Activated CD4-positive, alpha-beta memory T cell treated with anti-CD3 and anti-CD28 coated beads for 36 hours (primary cell): ENCODE measurements around the gene LY6G5B. TPM values are rescaled to one million over a fixed set of nuclear protein-coding genes. Genes with fewer than 3 reads are reported as not detected.
A peak's percentile ranks its signal among the peaks of the same experiment; 100 is the strongest.

Experiments
- CTCF ChIA-PET: fragments of 350-600 bp; sonication (Branson Sonifier 250); formaldehyde crosslinking; loops from one replicate; lab custom pipeline; 2021; ENCODE audit warnings: antibody characterized with exemption, inconsistent platforms; lab: Charles Lee
- POLR2A ChIA-PET: fragments of 350-600 bp; sonication (Branson Sonifier 250); formaldehyde crosslinking; loops from one replicate; lab custom pipeline; 2021; ENCODE audit warnings: antibody characterized with exemption; lab: Charles Lee
- DNase-seq: peaks from one replicate; pipeline ENCODE4 v3.0.0-alpha.2; 2020
- H3K27ac Mint-ChIP-seq: one replicate; pipeline ENCODE4 v1.8.0; 2021; ENCODE audit warnings: mixed read lengths
- H3K27me3 Mint-ChIP-seq: one replicate; pipeline ENCODE4 v1.8.0; 2021; ENCODE audit warnings: mixed read lengths
- H3K36me3 Mint-ChIP-seq: one replicate; pipeline ENCODE4 v1.8.0; 2021; ENCODE audit warnings: mixed read lengths
- H3K4me1 Mint-ChIP-seq: one replicate; pipeline ENCODE4 v1.8.0; 2021; ENCODE audit warnings: low read depth, mixed read lengths
- H3K4me3 Mint-ChIP-seq: one replicate; pipeline ENCODE4 v1.8.0; 2021; ENCODE audit warnings: mild to moderate bottlenecking, mixed read lengths
- H3K9me3 Mint-ChIP-seq: one replicate; pipeline ENCODE4 v1.8.0; 2021; ENCODE audit warnings: mixed read lengths
- intact Hi-C: fragments of 100-400 bp; cut with micrococcal nuclease; formaldehyde crosslinking; loops from one replicate; pipeline ENCODE4 v1.15.1; 2023
- total RNA-seq, 2 experiments: library from RNA; stranded (reverse); gene quantifications; one replicate each; pipeline ENCODE4 v1.2.3, GENCODE V29; 2021

Gene LY6G5B
- total RNA-seq, 2 experiments from 2014 or later, result 9.2 to 11.6 TPM

- peaks cover 9% of the 10 kb centered on the region for H3K4me1 Mint-ChIP-seq
- POLR2A ChIA-PET, result interaction anchor here (0.8 kb wide), 1 partner anchor 54 kb away, joined by 3 read pairs; the partner anchor contains the start of gene MSH5
- no peak for DNase-seq
- H3K4me3 Mint-ChIP-seq, result no peak overlapping the region
- CTCF ChIA-PET, result no interaction called here
- H3K9me3 Mint-ChIP-seq, result no peaks in the 10 kb centered on the region
- H3K36me3 Mint-ChIP-seq, result peaks cover 10% of the 10 kb centered on the region
- no peaks in the 10 kb centered on the region for H3K27me3 Mint-ChIP-seq
- intact Hi-C loops, result no loop called here
- peak overlapping the region; percentile 36 for H3K27ac Mint-ChIP-seq
Observed at GRCh38 chr6:31686483-31686882, 16.7 kb downstream of the LY6G5B start.

DNA sequence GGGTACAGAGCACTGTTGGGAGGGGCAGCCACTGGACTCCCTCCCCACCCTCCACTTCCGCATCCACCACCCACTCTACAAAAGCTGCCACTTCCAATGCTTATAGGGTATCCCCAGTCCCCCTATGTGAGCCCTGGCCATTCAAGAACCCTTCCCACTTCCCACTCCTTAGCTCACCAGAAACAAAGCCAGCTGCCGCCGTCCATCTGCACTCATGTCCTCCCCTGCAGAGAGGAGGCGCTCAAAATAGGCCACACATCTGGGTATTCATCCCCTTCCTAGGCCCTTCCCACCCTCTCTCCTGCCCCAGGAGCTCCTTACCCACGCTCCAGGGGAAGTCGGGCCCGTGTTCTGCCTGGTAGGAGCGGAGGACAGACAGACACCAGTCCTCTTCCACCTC lies 17.5 kb downstream of the LY6G5B start:
- peaks cover 5% of the 10 kb centered on the region for H3K4me1 Mint-ChIP-seq
- no peak overlapping the region for H3K4me3 Mint-ChIP-seq
- H3K27ac Mint-ChIP-seq, result no peak overlapping the region
- CTCF ChIA-PET, result no interaction called here
- no peak for DNase-seq
- no peaks in the 10 kb centered on the region for H3K27me3 Mint-ChIP-seq
- POLR2A ChIA-PET, result no interaction called here
- H3K9me3 Mint-ChIP-seq, result no peaks in the 10 kb centered on the region
- intact Hi-C loops, result no loop called here
- H3K36me3 Mint-ChIP-seq, result peaks cover 10% of the 10 kb centered on the region

DNA sequence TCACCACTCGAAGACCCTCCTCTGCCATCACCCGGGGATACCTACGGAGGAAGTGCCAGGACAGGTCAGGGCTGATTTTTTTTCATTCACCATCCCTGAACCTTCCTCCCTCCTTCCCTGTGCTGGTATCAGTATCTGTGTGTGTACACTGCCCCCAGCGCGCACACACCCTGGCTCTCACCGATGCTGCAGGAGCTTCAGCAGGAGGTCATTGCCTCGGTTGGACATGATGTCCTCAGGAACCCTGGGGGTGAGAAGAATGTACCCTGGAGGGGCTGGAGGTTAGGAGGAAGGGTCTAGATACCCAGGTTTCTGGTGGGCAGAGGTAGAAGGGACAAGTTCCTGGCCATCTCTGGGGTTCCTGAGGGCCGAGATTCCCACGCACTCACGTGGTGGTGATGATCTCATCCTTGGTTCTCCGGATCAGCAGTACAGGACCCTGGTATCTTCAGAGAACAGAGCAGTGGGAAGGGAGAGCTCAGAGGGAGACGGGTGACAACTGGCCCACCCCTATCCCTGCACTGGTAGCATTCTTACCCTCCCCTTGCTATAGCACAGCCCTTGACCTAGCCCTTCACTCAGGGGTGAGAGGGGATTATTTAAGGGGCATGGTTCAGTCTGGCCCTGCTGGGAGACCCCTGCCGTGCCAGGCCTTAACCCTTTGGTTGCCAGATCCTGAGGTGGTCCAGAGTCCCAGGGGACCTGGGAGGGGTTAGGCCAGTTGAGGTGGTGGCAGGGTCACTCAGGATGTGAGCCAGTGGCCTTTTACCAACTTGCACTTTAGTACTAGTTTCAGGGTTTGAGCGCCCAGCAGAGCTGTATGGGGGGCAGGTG lies 18.3 kb downstream of the LY6G5B start:
- no peaks in the 10 kb centered on the region for H3K27me3 Mint-ChIP-seq
- no peaks in the 10 kb centered on the region for H3K9me3 Mint-ChIP-seq
- POLR2A ChIA-PET, result no interaction called here
- peaks cover 5% of the 10 kb centered on the region for H3K4me1 Mint-ChIP-seq
- H3K27ac Mint-ChIP-seq, result no peak overlapping the region
- intact Hi-C loops, result no loop called here
- peaks cover 14% of the 10 kb centered on the region for H3K36me3 Mint-ChIP-seq
- DNase-seq, result no peak
- CTCF ChIA-PET, result no interaction called here
- no peak overlapping the region for H3K4me3 Mint-ChIP-seq

- Mint-ChIP-seq H3K36me3 (peaks cover 20% of the 10 kb centered on the region), H3K27ac (peak overlapping the region; percentile 47), H3K4me3 (no peak overlapping the region), H3K4me1 (peaks cover 5% of the 10 kb centered on the region), H3K9me3 (no peaks in the 10 kb centered on the region), H3K27me3 (no peaks in the 10 kb centered on the region)
- ChIA-PET CTCF (interaction anchor here (0.5 to 1.6 kb wide), 9 partner anchors 8 to 143 kb away, joined by 3 to 5 read pairs (median 3); partner anchors contain the start of genes ATP6V1G2, GPANK1, LY6G5C and LY6G6D), POLR2A (no interaction called here)
- DNase-seq, result no peak
- intact Hi-C loops, result no loop called here
Observed at GRCh38 chr6:31689249-31690110, 19.7 kb downstream of the LY6G5B start.

GRCh38 chr6:31690231-31691077 lies 20.7 kb downstream of the LY6G5B start:
- peak overlapping the region; percentile 47 for H3K27ac Mint-ChIP-seq

GRCh38 chr6:31691078-31691463 lies 21.3 kb downstream of the LY6G5B start:
- H3K27ac Mint-ChIP-seq, result no peak overlapping the region
- intact Hi-C loops, result no loop called here
- ChIA-PET CTCF (interaction anchor here (0.9 to 1.7 kb wide), 4 partner anchors 24 to 198 kb away, joined by 3 to 9 read pairs (median 4); partner anchors contain the start of gene LY6G6D), POLR2A (no interaction called here)
- DNase-seq, result no peak
- H3K36me3 Mint-ChIP-seq, result peaks cover 19% of the 10 kb centered on the region
- H3K9me3 Mint-ChIP-seq, result no peaks in the 10 kb centered on the region
- H3K4me1 Mint-ChIP-seq, result peaks cover 5% of the 10 kb centered on the region
- no peaks in the 10 kb centered on the region for H3K27me3 Mint-ChIP-seq
- H3K4me3 Mint-ChIP-seq, result no peak overlapping the region

More at GRCh38 chr6:31690231-31691077, 20.7 kb downstream of the LY6G5B start:
- H3K27me3 Mint-ChIP-seq, result no peaks in the 10 kb centered on the region
- peaks cover 5% of the 10 kb centered on the region for H3K4me1 Mint-ChIP-seq
- ChIA-PET CTCF (interaction anchor here (0.5 to 1.7 kb wide), 10 partner anchors 9 to 199 kb away, joined by 3 to 9 read pairs (median 4); partner anchors contain the start of genes ATP6V1G2, GPANK1, LY6G5C and LY6G6D), POLR2A (interaction anchor here (0.6 kb wide), 1 partner anchor 93 kb away, joined by 3 read pairs; no protein-coding TSS in a partner anchor)
- H3K36me3 Mint-ChIP-seq, result peaks cover 20% of the 10 kb centered on the region
- intact Hi-C loops, result no loop called here
- no peak overlapping the region for H3K4me3 Mint-ChIP-seq
- no peak for DNase-seq
- H3K9me3 Mint-ChIP-seq, result no peaks in the 10 kb centered on the region

DNA sequence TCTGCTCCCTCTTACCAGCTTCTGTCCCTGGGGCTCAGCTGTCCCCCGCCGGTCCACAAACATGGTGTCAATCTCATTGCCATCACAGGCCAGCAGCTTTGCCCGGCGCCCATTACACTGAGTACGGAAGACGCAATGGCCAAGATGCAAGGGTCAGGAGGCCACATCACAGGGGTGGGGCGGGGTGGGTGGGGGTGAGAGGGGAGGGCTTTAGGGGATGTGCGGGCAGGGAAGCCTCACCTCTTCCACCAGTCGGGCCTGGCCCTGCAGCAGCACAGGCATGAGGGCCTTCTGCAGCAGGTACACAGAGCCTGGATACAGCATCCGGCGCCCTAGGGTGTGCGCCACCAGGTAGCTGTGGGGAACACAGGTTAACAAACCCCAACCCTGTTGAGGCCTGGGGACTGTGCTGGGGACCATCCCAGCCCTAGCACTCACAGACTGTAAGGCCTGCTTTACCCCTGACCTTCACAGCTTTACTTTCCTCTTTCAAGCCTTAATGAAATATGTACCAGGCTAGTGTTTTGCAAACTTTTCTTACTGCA lies 21.9 kb downstream of the LY6G5B start:
- intact Hi-C loops, result no loop called here
- H3K27ac Mint-ChIP-seq, result no peak overlapping the region
- H3K36me3 Mint-ChIP-seq, result peaks cover 18% of the 10 kb centered on the region
- no peaks in the 10 kb centered on the region for H3K9me3 Mint-ChIP-seq
- H3K4me1 Mint-ChIP-seq, result peaks cover 5% of the 10 kb centered on the region
- H3K4me3 Mint-ChIP-seq, result no peak overlapping the region
- POLR2A ChIA-PET, result no interaction called here
- H3K27me3 Mint-ChIP-seq, result no peaks in the 10 kb centered on the region
- CTCF ChIA-PET, result interaction anchor here (0.6 to 2.6 kb wide), 5 partner anchors 23 to 197 kb away, joined by 3 to 11 read pairs (median 4); partner anchors contain the start of gene LY6G6D
- DNase-seq, result no peak

GRCh38 chr6:31692353-31692752 lies 22.6 kb downstream of the LY6G5B start:
- Mint-ChIP-seq H3K36me3 (peaks cover 18% of the 10 kb centered on the region), H3K27me3 (no peaks in the 10 kb centered on the region), H3K4me1 (peaks cover 7% of the 10 kb centered on the region), H3K27ac (no peak overlapping the region), H3K9me3 (no peaks in the 10 kb centered on the region), H3K4me3 (no peak overlapping the region)
- POLR2A ChIA-PET, result no interaction called here
- DNase-seq, result no peak
- CTCF ChIA-PET, result interaction anchor here (0.6 to 2.6 kb wide), 3 partner anchors 8 to 77 kb away, joined by 3 to 11 read pairs (median 4); no protein-coding TSS in a partner anchor
- intact Hi-C loops, result no loop called here

DNA sequence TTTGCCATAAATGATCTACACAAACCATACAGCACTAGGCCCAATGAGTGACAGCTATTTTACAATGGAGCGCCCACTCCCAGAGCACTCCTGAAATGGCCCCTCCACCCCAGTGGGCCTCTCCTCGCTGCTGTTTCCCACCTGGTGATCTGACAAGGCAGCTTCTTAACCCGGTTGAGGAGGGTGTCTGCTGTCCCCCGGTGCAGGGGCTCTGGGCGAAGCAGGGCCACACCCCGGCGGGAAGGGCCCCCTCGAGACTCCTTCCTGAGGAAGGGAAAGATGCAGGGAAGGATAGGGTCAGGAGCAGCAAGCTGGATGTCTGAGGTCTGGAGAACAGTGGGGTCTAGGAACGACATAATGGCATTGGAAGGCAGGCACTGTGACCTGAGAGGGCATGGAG lies 23.1 kb downstream of the LY6G5B start:
- H3K4me1 Mint-ChIP-seq, result peaks cover 12% of the 10 kb centered on the region
- no peak for DNase-seq
- H3K27ac Mint-ChIP-seq, result no peak overlapping the region
- POLR2A ChIA-PET, result no interaction called here
- H3K4me3 Mint-ChIP-seq, result no peak overlapping the region
- peaks cover 19% of the 10 kb centered on the region for H3K36me3 Mint-ChIP-seq
- H3K9me3 Mint-ChIP-seq, result no peaks in the 10 kb centered on the region
- CTCF ChIA-PET, result interaction anchor here (0.7 to 2.6 kb wide), 2 partner anchors 9 to 77 kb away, joined by 3 to 11 read pairs; no protein-coding TSS in a partner anchor
- no peaks in the 10 kb centered on the region for H3K27me3 Mint-ChIP-seq
- intact Hi-C loops, result no loop called here

GRCh38 chr6:31693535-31693934 lies 23.8 kb downstream of the LY6G5B start:
- Mint-ChIP-seq H3K27me3 (no peaks in the 10 kb centered on the region), H3K4me1 (peaks cover 15% of the 10 kb centered on the region), H3K36me3 (peaks cover 19% of the 10 kb centered on the region), H3K9me3 (no peaks in the 10 kb centered on the region), H3K4me3 (no peak overlapping the region), H3K27ac (no peak overlapping the region)
- CTCF ChIA-PET, result interaction anchor here (2.6 kb wide), 1 partner anchor 76 kb away, joined by 11 read pairs; no protein-coding TSS in a partner anchor
- intact Hi-C loops, result no loop called here
- POLR2A ChIA-PET, result interaction anchor here (1.5 kb wide), 1 partner anchor 9 kb away, joined by 8 read pairs; no protein-coding TSS in a partner anchor
- DNase-seq, result no peak

DNA sequence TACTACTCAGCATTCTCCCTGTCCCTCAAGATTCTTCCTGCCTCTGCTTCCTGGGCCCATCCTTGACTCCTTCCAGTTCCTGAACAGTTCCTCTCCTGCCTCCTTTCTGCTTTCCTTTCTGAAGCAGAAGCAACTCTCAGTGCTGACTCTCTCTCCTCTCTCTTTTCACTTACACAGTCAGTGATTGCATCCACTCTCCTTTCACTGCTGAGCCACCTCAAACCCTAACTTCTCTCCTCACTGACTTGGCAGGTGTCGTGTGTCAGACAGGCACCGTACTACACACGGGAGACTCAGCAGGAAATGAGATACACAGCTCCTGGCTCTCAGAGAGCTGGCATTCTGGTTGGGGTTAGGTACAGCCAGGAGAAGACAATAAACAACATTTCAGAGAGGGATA lies 27.8 kb downstream of the LY6G5B start:
- Mint-ChIP-seq H3K4me3 (no peak overlapping the region), H3K27me3 (no peaks in the 10 kb centered on the region), H3K4me1 (peaks cover 23% of the 10 kb centered on the region), H3K27ac (peak overlapping the region; percentile 75), H3K36me3 (peaks cover 19% of the 10 kb centered on the region), H3K9me3 (no peaks in the 10 kb centered on the region)
- POLR2A ChIA-PET, result no interaction called here
- DNase-seq, result peak; percentile 45
- CTCF ChIA-PET, result interaction anchor here (0.7 kb wide), 1 partner anchor 72 kb away, joined by 4 read pairs; no protein-coding TSS in a partner anchor
- intact Hi-C loops, result no loop called here
